Central memory CD8-positive, alpha-beta T cell (primary cell): ENCODE data around the gene SIPA1L3.

ENCODE experiments used
- ATAC-seq: fragments of 150-1000 bp; cut with Tn5 transposase; replicated peaks from 2 replicates; pipeline ENCODE4 v1.10.0; 2022; ENCODE audit warnings: mild to moderate bottlenecking, moderate FRiP score, moderate number of reproducible peaks; ENCODE audit not compliant: poor library complexity, severe bottlenecking; ENCODE audit errors: extremely low read depth
- DNase-seq, 2 donors: peaks; one replicate each; pipeline ENCODE4 v3.0.0; 2021; ENCODE audit warnings: low spot score in 2 of 2
- H3K27ac Mint-ChIP-seq: one replicate; pipeline ENCODE4 v1.8.0; 2022; ENCODE audit warnings: low read depth, mild to moderate bottlenecking, moderate library complexity, mixed read lengths
- H3K27me3 Mint-ChIP-seq: one replicate; pipeline ENCODE4 v1.8.0; 2022; ENCODE audit warnings: mixed read lengths
- H3K36me3 Mint-ChIP-seq: one replicate; pipeline ENCODE4 v1.8.0; 2022; ENCODE audit warnings: mild to moderate bottlenecking, moderate library complexity, mixed read lengths; ENCODE audit not compliant: insufficient read depth
- H3K4me1 Mint-ChIP-seq: one replicate; pipeline ENCODE4 v1.8.0; 2022; ENCODE audit warnings: mixed read lengths
- H3K4me3 Mint-ChIP-seq: one replicate; pipeline ENCODE4 v1.8.0; 2022; ENCODE audit warnings: mild to moderate bottlenecking, moderate library complexity, mixed read lengths
- H3K9me3 Mint-ChIP-seq: one replicate; pipeline ENCODE4 v1.8.0; 2022; ENCODE audit warnings: mixed read lengths

The SIPA1L3 gene

DNA sequence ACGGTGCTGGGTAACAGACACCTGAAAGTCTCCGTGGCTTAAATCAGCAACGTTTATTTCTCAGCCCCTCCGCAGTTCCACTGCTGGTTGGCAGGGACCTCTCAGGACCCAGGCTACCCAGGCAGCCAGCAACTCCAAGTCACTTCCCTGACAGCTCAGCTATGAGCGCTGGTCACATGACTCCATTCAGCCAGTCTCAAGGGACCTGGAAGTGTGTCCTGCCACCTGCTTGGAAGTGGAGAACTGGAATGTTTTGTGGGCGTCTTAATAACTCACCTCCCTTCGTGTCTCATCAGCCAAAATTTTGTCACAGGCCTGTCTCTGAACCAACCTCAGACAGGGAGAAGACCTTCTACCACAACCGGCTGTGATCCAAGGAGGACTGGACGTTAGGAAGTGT is 244.2 kb downstream of the SIPA1L3 start:
- DNase-seq (no peak), ATAC-seq (no peak)
- Mint-ChIP-seq H3K9me3 (no peaks in the 10 kb centered on the region), H3K4me1 (no peaks in the 10 kb centered on the region), H3K27me3 (no peaks in the 10 kb centered on the region), H3K36me3 (peaks cover 10% of the 10 kb centered on the region), H3K4me3 (no peak overlapping the region), H3K27ac (no peak overlapping the region)

DNA sequence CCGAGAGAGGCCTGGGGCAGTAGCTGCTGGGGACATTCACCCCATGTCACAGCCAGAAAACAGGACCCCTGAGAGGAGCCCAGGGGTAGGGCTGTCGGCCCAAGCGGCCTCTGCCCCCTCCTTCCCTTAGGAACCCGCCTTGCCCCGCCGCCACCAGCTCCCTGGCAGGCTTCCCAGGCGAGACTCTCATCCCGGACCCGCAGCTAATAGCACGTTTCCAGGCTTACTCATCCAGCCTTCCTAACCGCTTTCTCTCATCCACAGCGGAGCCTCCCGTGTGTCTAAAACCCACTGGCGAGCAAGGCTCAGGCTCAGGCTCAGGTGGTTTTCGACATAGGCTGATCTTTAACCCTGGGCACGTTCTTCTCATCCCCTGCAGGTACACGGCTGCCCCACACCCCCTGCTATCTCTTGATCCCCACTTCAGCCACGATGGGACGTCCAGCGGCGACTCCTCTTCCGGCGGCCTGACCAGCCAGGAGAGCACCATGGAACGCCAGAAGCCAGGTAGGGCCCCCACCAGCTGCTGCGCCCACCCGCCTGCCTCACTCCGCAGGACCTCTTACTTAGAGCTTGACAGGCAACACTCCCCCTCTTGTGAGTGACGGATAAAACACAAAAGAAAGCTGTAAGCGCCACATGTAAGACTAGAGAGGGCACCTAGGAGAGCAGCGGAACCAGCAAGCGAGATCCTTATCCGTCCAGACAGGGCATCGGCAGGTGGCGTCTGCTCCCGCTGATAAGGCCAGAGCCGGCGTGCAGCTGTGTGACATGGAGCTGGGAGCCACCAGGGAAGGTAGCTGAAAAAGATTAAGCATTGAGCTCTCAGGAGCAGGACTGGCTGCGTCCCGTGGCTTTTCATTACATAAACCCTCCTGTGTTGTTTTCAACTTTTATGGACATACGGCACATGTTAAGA is 245.7 kb downstream of the SIPA1L3 start:
- peaks cover 10% of the 10 kb centered on the region for H3K36me3 Mint-ChIP-seq
- no peak for ATAC-seq
- H3K27ac Mint-ChIP-seq = peak overlapping the region; percentile 78
- no peaks in the 10 kb centered on the region for H3K27me3 Mint-ChIP-seq
- no peaks in the 10 kb centered on the region for H3K9me3 Mint-ChIP-seq
- DNase-seq = no peak
- no peaks in the 10 kb centered on the region for H3K4me1 Mint-ChIP-seq
- no peak overlapping the region for H3K4me3 Mint-ChIP-seq

DNA sequence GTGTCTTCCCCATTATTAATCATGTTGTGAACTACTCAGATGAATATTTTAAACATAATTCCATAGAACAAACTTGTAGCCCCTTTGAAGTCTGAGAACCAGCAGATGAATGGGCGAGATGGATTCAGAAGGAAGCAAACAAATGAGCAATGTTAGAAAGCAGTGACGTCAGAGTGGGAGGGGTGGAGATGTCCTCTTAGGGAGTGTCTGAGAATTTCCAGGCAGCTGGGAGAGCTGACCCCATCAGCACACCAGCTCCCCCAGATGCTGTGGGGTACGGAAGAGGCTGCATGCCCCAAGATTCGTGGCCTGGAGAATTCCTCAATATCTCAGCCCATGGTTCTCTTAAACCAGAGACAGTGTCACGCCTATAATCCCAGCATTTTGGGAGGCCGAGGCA is 248.4 kb downstream of the SIPA1L3 start:
- DNase-seq = no peak
- Mint-ChIP-seq H3K36me3 (peaks cover 14% of the 10 kb centered on the region), H3K9me3 (no peaks in the 10 kb centered on the region), H3K27me3 (no peaks in the 10 kb centered on the region), H3K4me1 (no peaks in the 10 kb centered on the region), H3K4me3 (no peak overlapping the region), H3K27ac (no peak overlapping the region)
- ATAC-seq = no peak

DNA sequence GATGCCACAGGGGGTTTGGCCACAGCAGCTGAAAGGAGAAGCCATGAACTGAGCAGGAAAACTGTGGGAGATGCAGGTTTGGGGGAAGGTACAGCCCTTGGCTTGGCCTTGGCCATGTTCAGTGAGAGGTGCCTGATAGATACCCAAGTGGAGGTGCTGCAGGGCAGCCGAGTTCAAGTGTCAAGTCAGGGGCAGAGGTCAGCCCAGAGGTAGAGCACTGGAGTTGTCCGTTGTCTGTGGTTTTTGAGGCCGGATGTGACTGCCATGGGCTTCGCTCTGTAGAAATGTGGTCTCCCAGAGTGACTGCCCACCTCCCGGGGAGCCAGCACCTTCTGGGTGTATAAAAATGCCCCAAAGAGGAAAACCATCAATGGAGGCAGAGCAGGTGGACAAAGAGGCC is 251.7 kb downstream of the SIPA1L3 start:
- no peaks in the 10 kb centered on the region for H3K4me1 Mint-ChIP-seq
- H3K27ac Mint-ChIP-seq = no peak overlapping the region
- ATAC-seq (no peak), DNase-seq (no peak)
- H3K27me3 Mint-ChIP-seq = no peaks in the 10 kb centered on the region
- no peaks in the 10 kb centered on the region for H3K9me3 Mint-ChIP-seq
- peaks cover 11% of the 10 kb centered on the region for H3K36me3 Mint-ChIP-seq
- no peak overlapping the region for H3K4me3 Mint-ChIP-seq

DNA sequence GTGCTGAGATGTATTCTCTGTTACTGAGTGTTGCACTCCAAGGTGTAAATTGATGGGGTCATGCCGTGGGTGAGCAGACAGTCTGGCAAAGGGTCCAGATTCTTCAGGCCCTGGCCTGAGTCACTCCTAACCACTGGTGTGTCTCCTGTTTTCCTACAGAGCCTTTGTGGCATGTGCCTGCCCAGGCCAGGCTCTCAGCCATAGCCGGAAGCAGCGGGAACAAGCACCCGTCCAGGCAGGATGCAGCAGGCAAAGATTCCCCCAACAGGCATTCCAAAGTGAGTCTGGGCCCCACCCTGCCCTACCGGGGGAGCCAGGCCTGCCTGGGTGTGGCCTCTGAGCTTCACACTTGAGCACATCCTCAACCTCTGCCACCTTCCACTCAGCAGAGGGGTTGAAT is 255.1 kb downstream of the SIPA1L3 start:
- Mint-ChIP-seq H3K4me1 (no peaks in the 10 kb centered on the region), H3K4me3 (no peak overlapping the region), H3K27me3 (no peaks in the 10 kb centered on the region), H3K36me3 (peaks cover 18% of the 10 kb centered on the region), H3K27ac (no peak overlapping the region), H3K9me3 (no peaks in the 10 kb centered on the region)
- ATAC-seq (no peak), DNase-seq (no peak)

DNA sequence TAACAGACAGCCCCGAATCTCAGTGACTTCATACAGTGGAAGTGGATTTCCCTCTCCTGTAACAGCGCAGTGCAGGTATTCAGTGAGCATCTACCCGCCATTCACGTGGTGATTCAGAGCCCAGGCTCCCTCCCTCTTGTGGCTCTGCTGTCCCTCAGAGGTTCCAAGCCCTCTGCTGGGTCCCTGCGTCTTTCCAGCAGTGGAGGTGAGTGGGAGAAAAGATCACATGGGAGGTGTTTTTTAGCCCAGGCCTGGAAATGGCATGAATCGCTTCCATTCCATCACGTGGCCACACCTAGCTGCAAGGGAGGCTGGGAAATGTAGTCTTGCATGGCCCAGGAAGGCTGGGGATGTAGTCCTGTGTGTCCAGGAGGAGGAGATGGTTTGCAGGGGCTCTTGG is 255.6 kb downstream of the SIPA1L3 start:
- Mint-ChIP-seq H3K27ac (no peak overlapping the region), H3K36me3 (peaks cover 18% of the 10 kb centered on the region), H3K4me3 (no peak overlapping the region), H3K27me3 (no peaks in the 10 kb centered on the region), H3K4me1 (no peaks in the 10 kb centered on the region), H3K9me3 (no peaks in the 10 kb centered on the region)
- DNase-seq (no peak), ATAC-seq (no peak)

DNA sequence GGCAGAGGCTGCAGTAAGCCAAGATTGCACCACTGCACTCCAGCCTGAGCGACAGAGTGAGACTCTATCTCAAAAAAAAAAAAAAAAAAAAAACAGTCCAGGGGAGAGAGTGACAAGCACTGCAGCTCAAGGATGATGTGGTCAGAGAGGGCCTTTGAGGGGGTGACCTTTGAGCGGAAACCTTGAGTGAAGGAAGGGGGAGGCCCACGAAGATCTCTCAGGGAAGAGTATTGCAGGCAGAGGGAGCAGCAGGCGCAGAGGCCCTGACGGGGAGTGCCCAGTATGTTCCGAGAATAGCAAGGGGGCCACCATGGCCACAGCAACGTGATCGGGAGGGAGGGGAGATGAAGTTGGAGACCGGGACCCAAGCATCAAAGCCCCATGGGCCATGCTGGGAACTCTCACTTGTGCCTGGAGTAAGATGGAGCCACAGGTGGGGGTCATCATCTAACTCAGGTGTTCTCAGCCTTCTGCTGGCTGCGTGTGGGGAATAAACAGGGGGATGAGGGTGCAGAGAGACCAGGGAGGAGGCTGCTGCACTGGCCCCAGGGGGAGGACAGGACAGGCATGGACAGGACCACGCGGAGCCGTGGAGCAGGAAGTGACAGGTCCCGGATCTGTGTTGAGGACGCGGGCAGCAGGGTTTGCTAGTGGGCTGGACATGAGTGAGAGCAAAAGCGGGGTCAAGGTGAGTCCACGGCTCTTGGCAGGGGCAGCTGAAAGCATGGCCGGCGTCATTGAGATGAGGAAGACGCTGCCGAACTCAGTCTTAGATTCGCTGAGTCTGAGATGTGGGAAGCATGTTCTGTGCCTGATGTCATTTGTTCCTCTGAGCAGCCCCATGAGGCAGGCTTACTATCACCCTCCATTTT is 256.6 kb downstream of the SIPA1L3 start:
- no peaks in the 10 kb centered on the region for H3K27me3 Mint-ChIP-seq
- ATAC-seq (no peak), DNase-seq (no peak)
- peak overlapping the region; percentile 49 for H3K27ac Mint-ChIP-seq
- no peaks in the 10 kb centered on the region for H3K9me3 Mint-ChIP-seq
- H3K4me1 Mint-ChIP-seq = no peaks in the 10 kb centered on the region
- H3K36me3 Mint-ChIP-seq = peaks cover 16% of the 10 kb centered on the region
- H3K4me3 Mint-ChIP-seq = no peak overlapping the region

DNA sequence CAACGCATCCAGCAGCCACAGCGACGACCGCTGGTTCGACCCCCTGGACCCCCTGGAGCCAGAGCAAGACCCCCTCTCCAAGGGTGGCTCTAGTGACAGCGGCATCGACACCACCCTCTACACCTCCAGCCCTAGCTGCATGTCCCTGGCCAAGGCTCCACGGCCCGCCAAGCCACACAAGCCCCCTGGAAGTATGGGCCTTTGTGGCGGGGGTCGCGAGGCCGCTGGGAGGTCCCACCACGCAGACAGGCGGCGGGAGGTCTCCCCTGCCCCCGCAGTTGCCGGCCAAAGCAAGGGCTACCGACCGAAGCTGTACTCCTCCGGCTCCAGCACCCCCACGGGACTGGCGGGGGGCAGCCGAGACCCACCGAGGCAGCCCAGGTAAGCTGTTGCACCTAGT is 257.5 kb downstream of the SIPA1L3 start:
- H3K27me3 Mint-ChIP-seq = no peaks in the 10 kb centered on the region
- no peaks in the 10 kb centered on the region for H3K9me3 Mint-ChIP-seq
- no peaks in the 10 kb centered on the region for H3K4me1 Mint-ChIP-seq
- H3K4me3 Mint-ChIP-seq = no peak overlapping the region
- ATAC-seq = no peak
- H3K36me3 Mint-ChIP-seq = peaks cover 16% of the 10 kb centered on the region
- H3K27ac Mint-ChIP-seq = no peak overlapping the region
- DNase-seq = no peak

DNA sequence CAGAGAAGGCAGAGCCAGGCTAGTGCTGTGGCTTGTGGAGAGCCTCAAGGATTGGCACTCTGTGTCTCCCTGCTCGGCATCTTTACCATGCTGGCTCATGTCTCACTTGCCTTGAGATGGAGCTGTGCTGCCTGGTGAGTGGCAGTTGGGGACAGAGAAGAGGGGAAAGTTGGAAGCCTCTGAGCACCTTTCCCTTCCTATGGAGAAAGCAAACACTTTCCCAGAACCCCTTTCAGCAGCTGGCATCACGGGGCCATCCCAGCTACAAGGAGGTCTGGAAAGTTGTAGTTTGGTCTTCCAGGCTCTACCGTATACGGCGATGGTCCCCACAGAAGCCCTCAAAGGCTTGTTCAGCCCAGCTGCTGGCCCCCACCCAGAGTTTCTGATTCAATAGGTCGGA is 258.3 kb downstream of the SIPA1L3 start:
- no peaks in the 10 kb centered on the region for H3K4me1 Mint-ChIP-seq
- H3K9me3 Mint-ChIP-seq = no peaks in the 10 kb centered on the region
- no peak overlapping the region for H3K27ac Mint-ChIP-seq
- no peaks in the 10 kb centered on the region for H3K27me3 Mint-ChIP-seq
- ATAC-seq (no peak), DNase-seq (no peak)
- peaks cover 16% of the 10 kb centered on the region for H3K36me3 Mint-ChIP-seq
- H3K4me3 Mint-ChIP-seq = no peak overlapping the region

DNA sequence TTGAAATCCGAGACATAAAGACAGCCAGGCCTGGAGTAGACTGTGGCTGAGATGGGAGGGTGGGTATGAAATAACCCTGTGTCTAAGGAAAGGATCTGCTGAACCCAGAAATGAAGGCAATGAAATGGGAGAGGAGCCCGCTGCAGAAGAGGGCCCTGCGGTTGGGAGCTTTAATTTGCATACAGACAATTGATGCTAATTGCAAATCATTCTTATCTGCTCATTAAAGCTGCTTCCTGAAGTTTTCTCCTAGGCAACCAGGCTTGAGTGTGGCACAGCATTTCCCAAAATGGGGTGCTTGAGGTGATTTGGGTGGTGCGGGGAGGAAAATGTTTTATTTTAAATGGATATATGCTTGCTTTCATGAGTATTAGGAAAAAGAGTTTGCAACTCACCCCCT is 261.6 kb downstream of the SIPA1L3 start:
- Mint-ChIP-seq H3K9me3 (no peaks in the 10 kb centered on the region), H3K27me3 (no peaks in the 10 kb centered on the region), H3K27ac (no peak overlapping the region), H3K36me3 (peaks cover 13% of the 10 kb centered on the region), H3K4me3 (no peak overlapping the region), H3K4me1 (no peaks in the 10 kb centered on the region)
- DNase-seq (no peak), ATAC-seq (no peak)

DNA sequence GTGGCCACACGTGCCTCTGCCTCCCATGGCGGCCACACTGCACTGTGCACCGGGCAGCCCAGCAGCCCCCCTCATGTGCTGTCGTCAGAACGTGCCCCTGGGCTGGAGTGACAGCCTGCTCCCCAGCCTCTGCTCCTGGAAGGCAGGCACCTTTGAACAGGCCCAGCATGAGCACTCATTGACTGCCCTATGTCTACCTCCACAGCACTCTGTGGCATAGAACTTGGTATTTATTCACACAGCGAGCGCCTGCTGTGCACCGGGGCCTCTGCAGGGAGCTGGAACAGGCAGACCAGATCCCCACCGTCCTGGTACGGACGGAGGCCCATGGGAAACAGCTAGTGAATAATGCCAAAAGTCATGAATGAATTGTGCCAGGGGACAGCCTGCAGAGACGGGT is 263.3 kb downstream of the SIPA1L3 start:
- H3K36me3 Mint-ChIP-seq = peaks cover 11% of the 10 kb centered on the region
- no peaks in the 10 kb centered on the region for H3K9me3 Mint-ChIP-seq
- no peak overlapping the region for H3K4me3 Mint-ChIP-seq
- no peaks in the 10 kb centered on the region for H3K27me3 Mint-ChIP-seq
- no peak overlapping the region for H3K27ac Mint-ChIP-seq
- no peak for ATAC-seq
- DNase-seq = no peak
- no peaks in the 10 kb centered on the region for H3K4me1 Mint-ChIP-seq

DNA sequence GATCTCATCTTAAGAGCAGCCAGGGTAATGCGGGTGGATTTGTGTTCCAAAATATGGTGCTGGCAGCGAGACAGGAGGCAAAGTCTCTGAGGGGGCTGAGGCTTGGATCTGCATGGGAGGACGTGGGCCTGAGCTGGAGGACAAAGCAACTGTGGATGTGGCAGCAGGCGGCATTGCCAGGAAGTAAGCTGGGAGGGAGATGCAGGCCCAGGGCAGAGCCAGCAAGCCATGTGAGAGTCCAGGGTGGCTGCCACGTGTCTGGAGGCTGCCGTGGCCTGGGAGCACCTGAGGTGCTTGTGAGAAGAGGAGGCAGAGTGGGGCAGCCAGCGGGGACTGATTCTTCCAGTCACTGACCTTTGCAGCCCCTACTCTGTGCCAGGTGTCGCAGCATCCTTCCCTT is 265.0 kb downstream of the SIPA1L3 start:
- no peak overlapping the region for H3K4me3 Mint-ChIP-seq

More for the DNA sequence above, 265.0 kb downstream of the SIPA1L3 start:
- Mint-ChIP-seq H3K9me3 (no peaks in the 10 kb centered on the region), H3K4me1 (no peaks in the 10 kb centered on the region), H3K27me3 (no peaks in the 10 kb centered on the region), H3K36me3 (peaks cover 7% of the 10 kb centered on the region), H3K27ac (peak overlapping the region; percentile 64)
- ATAC-seq = no peak
- DNase-seq = no peak
